H1 (cell line): Measurements from ENCODE around the gene PKD1. TPM values are rescaled to one million over a fixed set of nuclear protein-coding genes. Genes with fewer than 3 reads are reported as not detected.
A peak's percentile ranks its signal among the peaks of the same experiment; 100 is the strongest.

ENCODE experiments used
- ATF3 ChIP-seq: IDR thresholded peaks from 2 replicates; pipeline ENCODE4 v1.6.1; 2011; ENCODE audit warnings: low read depth, mild to moderate bottlenecking, low read length; ENCODE audit not compliant: insufficient read depth
- CHD2 ChIP-seq: IDR thresholded peaks from 2 replicates; pipeline ENCODE4 v1.6.1; 2012; ENCODE audit warnings: low read length, improper control_type of control experiment
- E2F6 ChIP-seq: IDR thresholded peaks from 2 replicates; pipeline ENCODE4 v1.6.1; 2012; ENCODE audit warnings: inconsistent platforms
- EP300 ChIP-seq, 2 experiments: IDR thresholded peaks; 1 replicate in 1 of 2; 2 replicates in 1 of 2; pipeline ENCODE4 v1.6.1; 2011 to 2012; ENCODE audit warnings: low read depth in 2 of 2, low read length in 2 of 2, mild to moderate bottlenecking in 2 of 2, borderline replicate concordance in 1 of 2, inconsistent platforms in 1 of 2, moderate library complexity in 1 of 2
- KDM5A ChIP-seq: fragments of 200-600 bp; IDR thresholded peaks from 2 replicates; pipeline ENCODE4 v1.7.1; 2012; ENCODE audit warnings: mild to moderate bottlenecking, low read length, inconsistent platforms, mixed read lengths
- MAFK ChIP-seq: IDR thresholded peaks from 2 replicates; pipeline ENCODE4 v1.6.1; 2012; ENCODE audit warnings: low read depth, mild to moderate bottlenecking, improper control_type of control experiment, low read length
- MAX ChIP-seq: IDR thresholded peaks from 2 replicates; pipeline ENCODE4 v1.6.1; 2012; ENCODE audit warnings: inconsistent platforms
- NANOG ChIP-seq: IDR thresholded peaks from 2 replicates; pipeline ENCODE4 v1.6.1; 2011; ENCODE audit warnings: low read length, low read depth, mild to moderate bottlenecking, inconsistent platforms; ENCODE audit not compliant: insufficient read depth, poor library complexity, severe bottlenecking
- RAD21 ChIP-seq, 2 experiments: IDR thresholded peaks in 1 of 2; conservative IDR thresholded peaks in 1 of 2; 2 replicates each; pipeline ENCODE4 v1.6.1; 2011; ENCODE audit warnings: low read depth in 2 of 2, low read length in 2 of 2, improper control_type of control experiment in 1 of 2, inconsistent platforms in 1 of 2, mild to moderate bottlenecking in 1 of 2, moderate library complexity in 1 of 2
- RFX5 ChIP-seq: IDR thresholded peaks from 2 replicates; pipeline ENCODE4 v1.6.1; 2011; ENCODE audit warnings: low read depth, low read length, improper control_type of control experiment, borderline replicate concordance
- SIRT6 ChIP-seq: IDR thresholded peaks from one replicate; pipeline ENCODE4 v1.7.1; 2012; ENCODE audit warnings: low read length, inconsistent platforms
- SP1 ChIP-seq: IDR thresholded peaks from 2 replicates; pipeline ENCODE4 v1.6.1; 2011; ENCODE audit warnings: low read depth, low read length
- TAF1 ChIP-seq: IDR thresholded peaks from 2 replicates; pipeline ENCODE4 v1.6.1; 2011; ENCODE audit warnings: mild to moderate bottlenecking, low read depth, low read length
- polyA plus RNA-seq, 7 experiments: library from polyadenylated mRNA; depleted of rRNA in 3 of 7; stranded (reverse) in 5 of 7; unstranded in 2 of 7; fragments of >200 nt in 5 of 7; fragments of 200-250 nt in 2 of 7; gene quantifications; 1 replicate in 5 of 7; 2 replicates in 1 of 7; 4 replicates in 1 of 7; pipeline versions ENCODE4 v1.2.1 to v1.2.3, GENCODE V29; 2011 to 2013; ENCODE audit warnings: missing spikeins in 2 of 7, mixed read lengths in 2 of 7
- total RNA-seq: library from RNA; stranded (reverse); fragmentation: NEBNext Ultra II Directional; extraction: Animal tissue kit (Norgen Biotek cat#: 25700); gene quantifications from 2 replicates; pipeline ENCODE4 v1.2.1, GENCODE V29; 2021
- TF ChIP-seq, protein P1 (sequence below): IDR thresholded peaks from 2 replicates; pipeline ENCODE4 v1.6.1; 2012; ENCODE audit warnings: low read length, inconsistent platforms

Gene PKD1
- total and polyA plus RNA-seq, 2 of the 8 experiments (the other 6 are each of a cell fraction or from before 2014, with no cell fraction given): 40.6 to 52.7 TPM

DNA sequence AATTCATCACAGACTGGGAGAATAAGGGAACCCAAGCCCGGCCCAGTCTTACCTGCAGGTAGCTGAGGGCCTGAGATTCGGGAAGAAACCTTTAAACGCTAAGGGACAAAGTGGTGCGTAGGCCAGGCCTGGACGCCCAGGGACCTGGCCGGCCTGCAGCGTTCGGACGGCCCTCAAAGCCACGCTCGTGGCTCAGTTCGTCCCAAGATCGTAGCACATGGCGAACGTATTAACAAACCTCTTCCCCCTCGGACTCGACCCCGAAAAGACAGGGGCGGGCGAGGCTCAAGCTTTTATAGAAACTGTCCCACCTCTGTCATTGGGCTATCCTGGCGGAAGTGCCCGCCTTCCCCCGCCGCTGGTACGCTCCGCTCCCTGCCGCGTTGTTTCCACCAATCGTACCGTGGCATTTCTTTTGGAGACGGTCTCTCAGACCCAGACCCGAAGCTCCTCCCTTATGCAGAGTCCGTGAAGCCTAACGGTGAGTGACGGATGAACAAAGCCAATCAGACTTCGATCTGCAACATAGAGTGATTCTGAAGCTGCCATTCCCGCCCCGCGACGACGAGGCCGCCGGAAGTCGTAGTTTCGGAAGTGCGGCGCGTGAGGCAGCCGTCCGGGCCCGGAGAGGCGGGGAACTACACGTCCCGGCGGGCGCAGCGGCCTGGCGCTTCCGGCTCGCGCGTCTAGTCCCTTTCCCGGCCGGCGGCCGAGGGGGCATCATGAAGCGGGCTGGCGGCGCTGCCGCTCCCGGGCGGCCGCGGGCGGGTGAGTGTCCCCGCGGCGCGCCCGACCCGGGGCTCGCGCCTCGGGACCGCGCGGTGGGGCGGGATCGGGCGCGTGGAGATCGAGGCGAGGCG, 19.6 kb upstream of the PKD1 start, which contains the start of gene TRAF7 (continued):
- TF ChIP-seq ATF3: 0 out of 2 replicates have a peak, but pooled peaks have one; percentile 57
- no peak; the same call in 1 of the 2 replicates for TF ChIP-seq RFX5
- TF ChIP-seq SIRT6: no peak
- peak; percentile 100 for TF ChIP-seq TAF1
- no peak for TF ChIP-seq RAD21 (IDR thresholded peaks at IDR 0.05 in 1 of 2, conservative IDR thresholded peaks at IDR 0.05 in 1 of 2; ENCODE audit: low read depth in 2 of 2, low read length in 2 of 2)
- TF ChIP-seq KDM5A: no peak
- peak; percentile 87 for TF ChIP-seq MAX
- no peak for TF ChIP-seq MAFK
- peak; percentile 32; the same call in 1 of the 2 replicates for TF ChIP-seq E2F6
- TF ChIP-seq EP300 (IDR thresholded peaks at IDR 0.05; ENCODE audit: borderline replicate concordance in 1 of 2, low read depth in 2 of 2, low read length in 2 of 2): no peak
- peak; percentile 45 for TF ChIP-seq CHD2
- peak; percentile 38 for TF ChIP-seq NANOG
- TF ChIP-seq, protein P1, sequence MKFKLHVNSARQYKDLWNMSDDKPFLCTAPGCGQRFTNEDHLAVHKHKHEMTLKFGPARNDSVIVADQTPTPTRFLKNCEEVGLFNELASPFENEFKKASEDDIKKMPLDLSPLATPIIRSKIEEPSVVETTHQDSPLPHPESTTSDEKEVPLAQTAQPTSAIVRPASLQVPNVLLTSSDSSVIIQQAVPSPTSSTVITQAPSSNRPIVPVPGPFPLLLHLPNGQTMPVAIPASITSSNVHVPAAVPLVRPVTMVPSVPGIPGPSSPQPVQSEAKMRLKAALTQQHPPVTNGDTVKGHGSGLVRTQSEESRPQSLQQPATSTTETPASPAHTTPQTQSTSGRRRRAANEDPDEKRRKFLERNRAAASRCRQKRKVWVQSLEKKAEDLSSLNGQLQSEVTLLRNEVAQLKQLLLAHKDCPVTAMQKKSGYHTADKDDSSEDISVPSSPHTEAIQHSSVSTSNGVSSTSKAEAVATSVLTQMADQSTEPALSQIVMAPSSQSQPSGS: no peak; the same call in 1 of the 2 replicates
- peak; percentile 93 for TF ChIP-seq SP1
